HCT116 (cell line): ENCODE measurements around the gene LY9.

ENCODE experiments used
- CTCF ChIP-seq, 3 experiments: fragments of 200-600 bp in 1 of 3; sonication (generic) in 1 of 3; IDR thresholded peaks in 2 of 3; conservative IDR thresholded peaks in 1 of 3; 2 replicates each; pipeline ENCODE4 v1.5.1; 2012 to 2017; ENCODE audit warnings: low read depth in 2 of 3, low read length in 2 of 3, antibody characterized with exemption in 1 of 3, borderline replicate concordance in 1 of 3, control low read depth in 1 of 3, mild to moderate bottlenecking in 1 of 3, mixed read lengths in 1 of 3, mixed run types in 1 of 3, moderate library complexity in 1 of 3; ENCODE audit not compliant: insufficient read depth in 1 of 3
- EGR1 ChIP-seq: IDR thresholded peaks from 2 replicates; pipeline ENCODE4 v1.6.1; 2012; ENCODE audit warnings: low read depth
- JUND ChIP-seq: IDR thresholded peaks from 2 replicates; pipeline ENCODE4 v1.6.1; 2012
- POLR2A ChIP-seq: IDR thresholded peaks from 2 replicates; pipeline ENCODE4 v1.7.0; 2011; ENCODE audit warnings: borderline replicate concordance; ENCODE audit not compliant: insufficient read depth, insufficient read length; ENCODE audit errors: extremely low read depth
- POLR2AphosphoS5 ChIP-seq: IDR thresholded peaks from 2 replicates; pipeline ENCODE4 v1.6.1; 2011; ENCODE audit warnings: mild to moderate bottlenecking, low read depth, low read length, moderate library complexity
- REST ChIP-seq: IDR thresholded peaks from 2 replicates; pipeline ENCODE4 v1.6.1; 2012; ENCODE audit warnings: low read depth
- SIN3A ChIP-seq: IDR thresholded peaks from 2 replicates; pipeline ENCODE4 v1.6.1; 2012; ENCODE audit warnings: low read depth
- TF ChIP-seq, protein P1 (sequence below): IDR thresholded peaks from 2 replicates; pipeline ENCODE4 v1.6.1; 2012

GRCh38 chr1:160862203-160863060 lies 66.5 kb downstream of the LY9 start, which contains the start of gene CD244:
- TF ChIP-seq CTCF (IDR thresholded peaks at IDR 0.05 in 2 of 3, conservative IDR thresholded peaks at IDR 0.05 in 1 of 3; ENCODE audit: borderline replicate concordance in 1 of 3, insufficient read depth in 1 of 3, low read depth in 2 of 3, low read length in 2 of 3) = no peak
- no peak for TF ChIP-seq EGR1
- no peak for TF ChIP-seq POLR2AphosphoS5
- TF ChIP-seq, protein P1, sequence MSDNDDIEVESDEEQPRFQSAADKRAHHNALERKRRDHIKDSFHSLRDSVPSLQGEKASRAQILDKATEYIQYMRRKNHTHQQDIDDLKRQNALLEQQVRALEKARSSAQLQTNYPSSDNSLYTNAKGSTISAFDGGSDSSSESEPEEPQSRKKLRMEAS = no peak
- TF ChIP-seq REST = no peak
- no peak for TF ChIP-seq SIN3A
- no peak for TF ChIP-seq POLR2A
- no peak for TF ChIP-seq JUND
